Measurements from ENCODE around the gene TBC1D5.
"Not testable (repeated sequence)": the region's sequence is repeated elsewhere in the genome, so short reads cannot be mapped to it uniquely, and the experiment has no call there.

TBC1D5 gene

DNA sequence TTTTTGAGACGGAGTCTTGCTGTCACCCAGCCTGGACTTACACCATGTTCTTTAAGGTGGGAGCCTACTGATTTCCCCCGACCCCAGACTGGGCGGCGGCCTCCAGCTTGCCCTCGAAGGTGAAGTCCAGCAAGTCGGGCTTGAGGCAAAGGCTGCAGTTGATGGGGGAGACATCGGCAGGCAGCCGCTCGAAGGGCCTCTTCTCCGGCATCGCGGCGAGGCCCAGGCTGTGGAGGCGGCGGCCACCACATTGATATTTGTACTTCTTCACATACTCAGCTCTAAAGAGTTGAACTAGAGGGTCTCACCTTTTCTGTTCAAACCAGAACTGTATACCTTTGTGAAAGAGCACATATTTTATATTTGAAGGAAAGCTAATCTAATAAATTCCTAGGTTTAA is 36.4 kb downstream of the TBC1D5 start:
- not testable (repeated sequence) for H3K9ac ChIP-seq (ENCODE audit: low read length); H3K4me1 ChIP-seq (ENCODE audit: insufficient read depth, low read length); H3K27me3 ChIP-seq (ENCODE audit: control insufficient read depth in 1 of 2, insufficient read depth in 2 of 2, low read length in 2 of 2); H3K9me3 ChIP-seq (ENCODE audit: low read length); H3K36me3 ChIP-seq (ENCODE audit: insufficient read depth, low read length); H3K27ac ChIP-seq (ENCODE audit: low read depth, low read length); H3K4me3 ChIP-seq (ENCODE audit: low read depth in 1 of 2, low read length in 2 of 2)

DNA sequence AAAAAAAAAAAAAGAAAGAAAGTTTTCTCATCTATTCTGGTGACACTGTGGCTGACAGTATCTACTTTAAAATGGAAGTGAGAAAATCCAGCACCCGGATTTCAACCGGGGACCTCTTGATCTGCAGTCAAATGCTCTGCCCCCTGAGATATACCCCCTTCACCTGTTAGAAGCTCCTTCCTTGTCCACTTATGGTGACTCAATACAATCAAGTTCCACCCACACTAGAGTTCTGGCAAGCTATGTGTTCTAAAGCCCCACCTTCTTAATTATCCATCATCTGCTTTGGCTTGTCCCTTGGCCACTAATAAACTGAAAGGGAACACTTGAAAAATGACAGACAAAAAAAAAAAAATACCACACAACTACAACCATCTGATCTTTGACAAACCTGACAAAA is 42.6 kb downstream of the TBC1D5 start:
- H3K36me3 ChIP-seq (ENCODE audit: insufficient read depth, low read length); H3K4me3 ChIP-seq (ENCODE audit: low read depth in 1 of 2, low read length in 2 of 2); H3K4me1 ChIP-seq (ENCODE audit: insufficient read depth, low read length); H3K9me3 ChIP-seq (ENCODE audit: low read length); H3K9ac ChIP-seq (ENCODE audit: low read length); H3K27ac ChIP-seq (ENCODE audit: low read depth, low read length); H3K27me3 ChIP-seq (ENCODE audit: control insufficient read depth in 1 of 2, insufficient read depth in 2 of 2, low read length in 2 of 2): not testable (repeated sequence)

DNA sequence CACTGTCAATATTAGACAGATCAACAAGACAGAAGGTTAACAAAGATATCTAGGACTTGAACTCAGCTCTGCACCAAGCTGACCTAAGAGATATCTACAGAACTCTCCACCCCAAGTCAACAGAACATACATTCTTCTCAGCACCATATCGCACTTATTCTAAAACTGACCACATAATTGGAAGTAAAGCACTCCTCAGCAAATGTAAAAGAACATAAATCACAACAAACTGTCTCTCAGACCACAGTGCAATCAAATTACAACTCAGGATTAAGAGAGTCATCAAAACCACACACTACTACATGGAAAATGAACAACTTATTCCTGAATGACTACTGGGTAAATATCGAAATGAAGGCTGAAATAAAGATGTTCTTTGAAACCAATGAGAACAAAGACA is 46.8 kb downstream of the TBC1D5 start:
- not testable (repeated sequence) for H3K4me3 ChIP-seq (ENCODE audit: low read depth in 1 of 2, low read length in 2 of 2); H3K27me3 ChIP-seq (ENCODE audit: control insufficient read depth in 1 of 2, insufficient read depth in 2 of 2, low read length in 2 of 2); H3K9ac ChIP-seq (ENCODE audit: low read length); H3K9me3 ChIP-seq (ENCODE audit: low read length); H3K4me1 ChIP-seq (ENCODE audit: insufficient read depth, low read length); H3K36me3 ChIP-seq (ENCODE audit: insufficient read depth, low read length); H3K27ac ChIP-seq (ENCODE audit: low read depth, low read length)

DNA sequence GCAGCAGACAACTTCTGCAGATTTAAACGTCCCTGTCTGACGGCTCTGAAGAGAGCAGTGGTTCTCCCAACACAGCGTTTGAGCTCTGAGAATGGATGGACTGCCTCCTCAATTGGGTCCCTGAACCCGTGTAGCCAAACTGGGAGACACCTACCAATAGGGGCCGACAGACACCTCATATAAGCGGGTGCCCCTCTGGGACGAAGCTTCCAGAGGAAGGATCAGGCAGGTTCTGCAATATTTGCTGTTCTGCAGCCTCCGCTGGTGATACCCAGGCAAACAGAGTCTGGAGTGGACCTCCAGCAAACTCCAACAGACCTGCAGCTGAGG is 48.8 kb downstream of the TBC1D5 start:
- not testable (repeated sequence) for H3K27me3 ChIP-seq (ENCODE audit: control insufficient read depth in 1 of 2, insufficient read depth in 2 of 2, low read length in 2 of 2); H3K4me3 ChIP-seq (ENCODE audit: low read depth in 1 of 2, low read length in 2 of 2); H3K9me3 ChIP-seq (ENCODE audit: low read length)

DNA sequence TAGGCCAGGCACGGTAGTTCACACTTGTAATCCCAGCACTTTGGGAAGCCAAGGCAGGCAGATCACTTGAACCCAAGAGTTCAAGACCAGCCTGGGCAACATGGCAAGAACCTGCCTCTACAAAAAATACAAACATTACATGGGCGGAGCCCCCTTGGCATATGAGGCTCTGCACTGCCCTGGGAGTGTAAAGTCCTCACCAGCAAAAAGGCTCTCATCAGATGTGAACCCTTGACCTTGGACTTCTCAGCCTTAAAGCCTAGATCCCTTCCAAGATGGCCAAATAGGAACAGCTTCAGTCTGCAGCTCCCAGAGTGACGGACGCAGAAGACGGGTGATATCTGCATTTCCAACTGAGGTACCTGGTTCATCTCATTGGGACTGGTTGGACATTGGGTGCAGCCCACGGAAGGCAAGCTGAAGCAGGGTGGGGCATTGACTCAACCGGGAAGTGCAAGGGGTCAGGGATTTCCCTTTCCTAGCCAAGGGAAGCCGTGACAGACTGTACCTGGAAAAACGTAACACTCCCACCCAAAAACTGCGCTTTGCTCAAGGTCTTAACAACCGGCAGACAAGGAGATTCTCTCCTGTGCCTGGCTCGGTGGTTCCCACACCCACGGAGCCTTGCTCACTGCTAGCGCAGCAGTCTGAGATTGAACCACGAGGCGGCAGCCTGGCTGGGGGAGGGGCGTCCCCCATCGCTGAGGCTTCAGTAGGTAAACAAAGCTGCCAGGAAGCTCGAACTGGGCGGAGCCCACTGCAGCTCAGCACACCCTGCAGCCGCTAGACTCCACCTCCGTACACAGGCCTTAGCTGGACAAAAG is 49.4 kb downstream of the TBC1D5 start:
- not testable (repeated sequence) for H3K36me3 ChIP-seq (ENCODE audit: insufficient read depth, low read length); H3K9ac ChIP-seq (ENCODE audit: low read length)

More for the DNA sequence above, 48.8 kb downstream of the TBC1D5 start:
- H3K36me3 ChIP-seq (ENCODE audit: insufficient read depth, low read length); H3K4me1 ChIP-seq (ENCODE audit: insufficient read depth, low read length); H3K27ac ChIP-seq (ENCODE audit: low read depth, low read length); H3K9ac ChIP-seq (ENCODE audit: low read length): not testable (repeated sequence)

DNA sequence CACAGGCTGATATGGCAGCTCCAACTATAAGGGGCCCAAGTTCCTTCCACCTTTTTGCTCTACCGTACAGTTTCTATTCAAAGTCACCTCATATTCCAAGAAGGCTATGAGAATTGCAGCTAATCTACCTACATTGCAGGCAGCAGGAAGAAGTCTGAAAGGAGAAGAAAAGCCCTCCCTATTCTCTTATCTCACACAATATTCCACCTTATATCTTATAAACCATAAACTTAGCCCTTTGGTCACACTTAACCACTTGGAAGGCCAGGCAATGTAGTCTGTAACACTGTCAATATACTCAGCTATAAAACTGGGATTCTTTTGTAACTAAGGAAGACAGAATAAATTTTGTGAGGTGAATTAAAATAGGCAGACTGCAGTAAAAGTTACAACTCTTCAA is 54.9 kb downstream of the TBC1D5 start:
- Histone ChIP-seq H3K9me3 (ENCODE audit: low read length) (no peaks in the 10 kb centered on the region), H3K27ac (ENCODE audit: low read depth, low read length) (no peak overlapping the region), H3K36me3 (ENCODE audit: insufficient read depth, low read length) (no peaks in the 10 kb centered on the region), H3K4me3 (ENCODE audit: low read depth in 1 of 2, low read length in 2 of 2) (no peak overlapping the region), H3K4me1 (ENCODE audit: insufficient read depth, low read length) (no peaks in the 10 kb centered on the region), H3K27me3 (ENCODE audit: control insufficient read depth in 1 of 2, insufficient read depth in 2 of 2, low read length in 2 of 2) (no peaks in the 10 kb centered on the region), H3K9ac (ENCODE audit: low read length) (no peak overlapping the region)

More for the DNA sequence above, 49.4 kb downstream of the TBC1D5 start:
- H3K9me3 ChIP-seq (ENCODE audit: low read length); H3K27me3 ChIP-seq (ENCODE audit: control insufficient read depth in 1 of 2, insufficient read depth in 2 of 2, low read length in 2 of 2); H3K27ac ChIP-seq (ENCODE audit: low read depth, low read length); H3K4me3 ChIP-seq (ENCODE audit: low read depth in 1 of 2, low read length in 2 of 2); H3K4me1 ChIP-seq (ENCODE audit: insufficient read depth, low read length): not testable (repeated sequence)

DNA sequence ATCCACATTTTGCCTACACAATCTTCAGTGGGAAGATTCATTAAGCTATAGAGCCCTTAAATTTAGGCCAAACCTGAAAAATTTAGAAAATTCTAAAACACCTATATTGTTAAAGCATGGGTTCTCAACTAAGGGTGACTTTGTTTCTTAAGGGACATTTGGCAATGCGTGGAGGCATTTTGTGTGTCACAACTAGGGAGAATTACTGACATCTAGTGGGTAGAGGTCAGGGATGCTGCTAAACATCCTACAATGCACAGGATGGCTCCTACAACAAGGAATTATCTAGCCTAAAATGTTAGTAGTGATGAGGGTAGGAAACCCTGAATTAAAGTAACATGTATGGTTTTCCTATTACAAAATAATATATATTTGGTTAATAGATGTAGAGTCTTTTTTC is 55.8 kb downstream of the TBC1D5 start:
- Histone ChIP-seq H3K36me3 (ENCODE audit: insufficient read depth, low read length) (no peaks in the 10 kb centered on the region), H3K4me3 (ENCODE audit: low read depth in 1 of 2, low read length in 2 of 2) (no peak overlapping the region), H3K27me3 (ENCODE audit: control insufficient read depth in 1 of 2, insufficient read depth in 2 of 2, low read length in 2 of 2) (no peaks in the 10 kb centered on the region), H3K9ac (ENCODE audit: low read length) (no peak overlapping the region), H3K4me1 (ENCODE audit: insufficient read depth, low read length) (peaks cover 3% of the 10 kb centered on the region), H3K27ac (ENCODE audit: low read depth, low read length) (no peak overlapping the region), H3K9me3 (ENCODE audit: low read length) (no peaks in the 10 kb centered on the region)

DNA sequence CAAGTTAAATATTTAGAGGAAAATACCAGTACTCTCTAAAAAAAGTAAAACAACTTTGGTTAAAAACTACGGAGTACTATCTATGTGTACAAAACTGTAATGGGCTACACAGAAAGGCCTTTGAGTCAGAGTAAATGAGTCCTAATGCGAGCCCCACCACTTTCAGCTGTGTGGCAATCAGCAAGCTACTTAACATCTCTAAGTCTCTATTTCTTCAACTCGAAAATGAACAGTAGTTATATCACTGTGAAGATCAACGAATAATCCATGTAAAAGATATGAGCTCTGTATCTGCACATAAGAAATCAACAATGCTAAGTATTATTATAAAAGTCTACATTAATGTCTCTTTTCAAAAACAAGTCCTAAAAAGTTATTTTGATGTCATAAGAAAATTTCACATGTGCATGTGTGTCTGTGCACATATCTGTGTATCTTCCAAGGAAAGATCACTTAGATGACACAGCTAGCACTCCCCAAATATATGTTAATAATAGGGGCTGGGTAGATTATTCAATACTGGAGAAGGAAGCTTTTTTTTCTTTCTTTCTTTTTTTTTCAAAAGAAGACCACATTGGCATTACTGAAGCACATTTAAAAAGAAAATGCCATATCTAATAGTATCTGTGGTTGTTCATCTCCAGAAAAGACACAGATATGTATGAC is 58.8 kb downstream of the TBC1D5 start:
- Histone ChIP-seq H3K36me3 (ENCODE audit: insufficient read depth, low read length) (no peaks in the 10 kb centered on the region), H3K27me3 (ENCODE audit: control insufficient read depth in 1 of 2, insufficient read depth in 2 of 2, low read length in 2 of 2) (no peaks in the 10 kb centered on the region), H3K4me3 (ENCODE audit: low read depth in 1 of 2, low read length in 2 of 2) (no peak overlapping the region), H3K27ac (ENCODE audit: low read depth, low read length) (no peak overlapping the region), H3K4me1 (ENCODE audit: insufficient read depth, low read length) (peaks cover 9% of the 10 kb centered on the region), H3K9ac (ENCODE audit: low read length) (no peak overlapping the region), H3K9me3 (ENCODE audit: low read length) (no peaks in the 10 kb centered on the region)

DNA sequence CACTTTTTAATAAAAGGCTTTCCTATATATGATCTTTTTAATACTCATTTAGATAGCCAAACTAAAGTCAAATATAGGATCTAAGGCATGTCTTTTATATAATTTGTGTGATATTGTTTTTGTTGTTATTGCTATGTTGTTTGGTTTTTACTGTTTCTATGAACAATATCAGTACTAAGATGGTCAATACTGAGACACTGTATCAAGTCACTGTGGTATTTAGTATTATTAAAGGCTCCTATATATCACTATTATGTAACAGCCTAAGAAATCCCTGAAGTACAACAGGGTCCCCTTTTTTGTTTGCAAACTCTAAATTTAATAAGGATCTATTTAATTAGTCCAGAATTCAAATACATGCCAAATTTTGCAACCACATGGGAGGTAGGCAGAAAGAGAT is 61.9 kb downstream of the TBC1D5 start:
- Histone ChIP-seq H3K9me3 (ENCODE audit: low read length) (no peaks in the 10 kb centered on the region), H3K36me3 (ENCODE audit: insufficient read depth, low read length) (no peaks in the 10 kb centered on the region), H3K4me1 (ENCODE audit: insufficient read depth, low read length) (peaks cover 9% of the 10 kb centered on the region), H3K9ac (ENCODE audit: low read length) (no peak overlapping the region), H3K4me3 (ENCODE audit: low read depth in 1 of 2, low read length in 2 of 2) (no peak overlapping the region), H3K27me3 (ENCODE audit: control insufficient read depth in 1 of 2, insufficient read depth in 2 of 2, low read length in 2 of 2) (no peaks in the 10 kb centered on the region), H3K27ac (ENCODE audit: low read depth, low read length) (no peak overlapping the region)

DNA sequence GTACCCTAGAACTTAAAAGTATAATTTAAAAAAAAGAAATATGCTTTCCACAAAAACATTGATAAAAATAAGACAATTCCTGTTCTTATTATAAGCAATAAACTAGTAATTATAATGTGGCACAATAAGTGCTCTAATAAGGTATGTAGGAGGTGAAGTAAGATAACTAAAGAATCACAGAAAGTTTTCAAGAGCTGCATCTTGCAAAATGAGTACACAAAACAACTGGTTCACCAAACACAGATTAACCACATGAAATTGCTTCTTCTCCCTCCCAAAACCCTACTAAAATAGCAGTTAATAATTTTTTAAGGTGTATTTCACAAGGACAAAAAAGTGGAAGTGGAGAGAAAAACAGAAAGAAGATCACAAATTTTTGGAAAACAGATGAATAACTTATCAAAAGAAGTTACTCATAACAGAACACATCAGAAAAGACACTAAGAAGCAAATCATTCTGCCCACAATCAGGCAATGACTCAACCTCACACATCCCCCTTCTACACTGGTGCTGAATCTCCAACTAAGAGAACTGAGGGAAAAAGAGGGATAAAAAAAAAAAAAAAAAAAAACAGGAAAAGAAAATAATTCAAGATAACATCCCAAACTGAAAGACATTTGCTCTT is 64.2 kb downstream of the TBC1D5 start:
- Histone ChIP-seq H3K4me3 (ENCODE audit: low read depth in 1 of 2, low read length in 2 of 2) (no peak overlapping the region), H3K9ac (ENCODE audit: low read length) (no peak overlapping the region), H3K27ac (ENCODE audit: low read depth, low read length) (no peak overlapping the region), H3K4me1 (ENCODE audit: insufficient read depth, low read length) (peaks cover 9% of the 10 kb centered on the region), H3K36me3 (ENCODE audit: insufficient read depth, low read length) (no peaks in the 10 kb centered on the region), H3K9me3 (ENCODE audit: low read length) (no peaks in the 10 kb centered on the region), H3K27me3 (ENCODE audit: control insufficient read depth in 1 of 2, insufficient read depth in 2 of 2, low read length in 2 of 2) (no peaks in the 10 kb centered on the region)

DNA sequence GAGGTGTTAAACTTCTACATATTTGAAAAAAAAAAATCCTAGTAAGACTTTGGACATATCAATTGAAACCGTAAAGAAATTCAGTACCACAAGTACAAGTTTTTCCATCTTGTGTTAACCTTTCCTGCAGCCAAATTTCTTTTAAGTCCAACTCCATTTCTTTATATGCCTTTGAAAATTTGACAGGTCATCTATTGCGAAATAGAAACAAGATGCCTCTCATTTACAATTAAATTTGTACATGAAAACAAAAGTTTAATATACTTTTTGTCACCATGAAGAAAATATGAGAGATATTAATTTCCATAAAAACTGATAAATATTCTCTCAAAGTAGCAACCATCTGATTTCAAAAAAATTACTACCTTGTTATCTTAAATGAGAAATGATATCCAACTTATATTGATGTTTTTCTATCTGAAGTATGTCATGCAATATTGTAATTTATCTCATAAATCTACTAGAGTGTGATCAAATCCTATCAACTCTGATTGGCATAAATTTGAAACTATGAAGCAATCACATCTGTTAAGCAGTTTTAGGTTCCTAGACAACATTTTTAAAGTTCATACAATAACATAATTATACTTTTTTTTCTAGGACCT is 68.2 kb downstream of the TBC1D5 start:
- Histone ChIP-seq H3K27ac (ENCODE audit: low read depth, low read length) (no peak overlapping the region), H3K9ac (ENCODE audit: low read length) (no peak overlapping the region), H3K27me3 (ENCODE audit: control insufficient read depth in 1 of 2, insufficient read depth in 2 of 2, low read length in 2 of 2) (no peaks in the 10 kb centered on the region), H3K4me3 (ENCODE audit: low read depth in 1 of 2, low read length in 2 of 2) (no peak overlapping the region), H3K36me3 (ENCODE audit: insufficient read depth, low read length) (no peaks in the 10 kb centered on the region), H3K4me1 (ENCODE audit: insufficient read depth, low read length) (peaks cover 4% of the 10 kb centered on the region), H3K9me3 (ENCODE audit: low read length) (no peaks in the 10 kb centered on the region)

Data from muscle layer of colon (tissue), 2 donors.